ENCODE data around the gene BLM. TPM values are rescaled to one million over a fixed set of nuclear protein-coding genes. Genes with fewer than 3 reads are reported as not detected.

Gene BLM
- total RNA-seq, 1 donor from 2014 or later = 21.5 TPM

DNA sequence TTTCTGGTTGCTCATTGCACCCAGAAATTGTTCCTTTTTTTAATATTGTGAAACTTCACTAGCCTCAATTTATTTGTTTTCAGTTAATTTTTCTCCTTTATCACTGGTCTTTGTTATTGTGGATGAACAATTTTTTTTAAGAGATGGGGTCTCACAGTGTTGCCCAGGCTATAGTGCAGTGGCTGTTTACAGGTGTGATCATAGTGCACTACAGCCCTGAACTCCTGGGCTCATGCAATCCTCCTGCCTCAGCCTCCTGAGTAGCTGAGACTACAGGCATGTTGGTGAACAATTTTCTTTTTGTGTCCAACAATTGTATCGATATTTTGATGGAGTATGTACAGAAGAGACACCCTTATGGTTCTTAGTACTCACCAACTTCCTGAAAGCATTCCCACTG is 26.3 kb downstream of the BLM start:
- H3K4me1 Mint-ChIP-seq (ENCODE audit: unreplicated experiment) = no peaks in the 10 kb centered on the region
- TF ChIP-seq CTCF (conservative IDR thresholded peaks at IDR 0.05) = no peak
- no peak overlapping the region for H3K4me3 Mint-ChIP-seq
- H3K27me3 Mint-ChIP-seq = no peaks in the 10 kb centered on the region
- H3K36me3 Mint-ChIP-seq = peaks cover 7% of the 10 kb centered on the region
- no peak overlapping the region for H3K27ac Mint-ChIP-seq
- H3K9me3 Mint-ChIP-seq = no peaks in the 10 kb centered on the region
- no peak for DNase-seq (ENCODE audit: extremely low spot score, unreplicated experiment)

GRCh38 chr15:90744759-90745402 is 27.7 kb downstream of the BLM start:
- Mint-ChIP-seq H3K27me3 (no peaks in the 10 kb centered on the region), H3K36me3 (peaks cover 7% of the 10 kb centered on the region), H3K4me1 (ENCODE audit: unreplicated experiment) (no peaks in the 10 kb centered on the region), H3K9me3 (no peaks in the 10 kb centered on the region), H3K4me3 (no peak overlapping the region), H3K27ac (no peak overlapping the region)
- DNase-seq (ENCODE audit: extremely low spot score, unreplicated experiment) = no peak
- TF ChIP-seq CTCF (conservative IDR thresholded peaks at IDR 0.05) = no peak

DNA sequence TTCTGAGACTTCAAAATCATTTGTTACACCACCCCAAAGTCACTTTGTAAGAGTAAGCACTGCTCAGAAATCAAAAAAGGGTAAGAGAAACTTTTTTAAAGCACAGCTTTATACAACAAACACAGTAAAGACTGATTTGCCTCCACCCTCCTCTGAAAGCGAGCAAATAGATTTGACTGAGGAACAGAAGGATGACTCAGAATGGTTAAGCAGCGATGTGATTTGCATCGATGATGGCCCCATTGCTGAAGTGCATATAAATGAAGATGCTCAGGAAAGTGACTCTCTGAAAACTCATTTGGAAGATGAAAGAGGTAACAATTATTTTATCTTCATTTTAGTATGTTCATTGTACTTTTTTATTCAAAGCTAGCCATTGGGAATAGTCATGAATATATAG is 32.6 kb downstream of the BLM start:
- H3K9me3 Mint-ChIP-seq = no peaks in the 10 kb centered on the region
- H3K36me3 Mint-ChIP-seq = peaks cover 13% of the 10 kb centered on the region
- no peaks in the 10 kb centered on the region for H3K4me1 Mint-ChIP-seq (ENCODE audit: unreplicated experiment)
- no peak for DNase-seq (ENCODE audit: extremely low spot score, unreplicated experiment)
- H3K27ac Mint-ChIP-seq = no peak overlapping the region
- no peak overlapping the region for H3K4me3 Mint-ChIP-seq
- no peak for TF ChIP-seq CTCF (conservative IDR thresholded peaks at IDR 0.05)
- H3K27me3 Mint-ChIP-seq = no peaks in the 10 kb centered on the region

- Mint-ChIP-seq H3K9me3 (no peaks in the 10 kb centered on the region), H3K4me3 (no peak overlapping the region), H3K27ac (no peak overlapping the region), H3K4me1 (ENCODE audit: unreplicated experiment) (no peaks in the 10 kb centered on the region), H3K36me3 (peaks cover 13% of the 10 kb centered on the region), H3K27me3 (no peaks in the 10 kb centered on the region)
- no peak for TF ChIP-seq CTCF (conservative IDR thresholded peaks at IDR 0.05)
- DNase-seq (ENCODE audit: extremely low spot score, unreplicated experiment) = no peak
Observed at GRCh38 chr15:90750186-90750585, 33.0 kb downstream of the BLM start.

GRCh38 chr15:90751300-90751825 is 34.2 kb downstream of the BLM start:
- Mint-ChIP-seq H3K27ac (no peak overlapping the region), H3K9me3 (no peaks in the 10 kb centered on the region), H3K4me1 (ENCODE audit: unreplicated experiment) (no peaks in the 10 kb centered on the region), H3K36me3 (peaks cover 10% of the 10 kb centered on the region), H3K27me3 (no peaks in the 10 kb centered on the region), H3K4me3 (no peak overlapping the region)
- TF ChIP-seq CTCF (conservative IDR thresholded peaks at IDR 0.05) = no peak
- no peak for DNase-seq (ENCODE audit: extremely low spot score, unreplicated experiment)
